ENCODE results near the gene RNU7-1.
"Not testable (repeated sequence)": the region's sequence is repeated elsewhere in the genome, so short reads cannot be mapped to it uniquely, and the experiment has no call there.

The RNU7-1 gene

GRCh38 chr12:6902448-6902847 is 41.2 kb upstream of the RNU7-1 start:
- Mint-ChIP-seq H3K9me3 (no peaks in the 10 kb centered on the region), H3K4me3 (no peak overlapping the region), H3K27ac (no peak overlapping the region), H3K36me3 (ENCODE audit: low read depth) (no peaks in the 10 kb centered on the region), H3K27me3 (ENCODE audit: low read depth, poor library complexity) (peaks cover under 1% of the 10 kb centered on the region), H3K4me1 (peaks cover 7% of the 10 kb centered on the region)
- TF ChIP-seq CTCF (IDR thresholded peaks at IDR 0.05): no peak
- no peak for DNase-seq

- Mint-ChIP-seq H3K4me1 (peaks cover 7% of the 10 kb centered on the region), H3K4me3 (no peak overlapping the region), H3K27ac (peak overlapping the region; percentile 66), H3K9me3 (no peaks in the 10 kb centered on the region), H3K36me3 (ENCODE audit: low read depth) (no peaks in the 10 kb centered on the region), H3K27me3 (ENCODE audit: low read depth, poor library complexity) (peaks cover 12% of the 10 kb centered on the region)
- no peak for DNase-seq
- TF ChIP-seq CTCF (IDR thresholded peaks at IDR 0.05): no peak
Measured at GRCh38 chr12:6903722-6904121, 39.9 kb upstream of the RNU7-1 start.

- peak within 1 kb of the TSS; percentile 66 for H3K27ac Mint-ChIP-seq
- H3K36me3 Mint-ChIP-seq (ENCODE audit: low read depth): no peaks in the 10 kb centered on the region
- H3K9me3 Mint-ChIP-seq: no peaks in the 10 kb centered on the region
- peaks cover 4% of the 10 kb centered on the region for H3K4me1 Mint-ChIP-seq
- H3K4me3 Mint-ChIP-seq: no peak within 1 kb of the TSS
- peak; percentile 98 for DNase-seq
- no peak for TF ChIP-seq CTCF (IDR thresholded peaks at IDR 0.05)
- H3K27me3 Mint-ChIP-seq (ENCODE audit: low read depth, poor library complexity): peaks cover 13% of the 10 kb centered on the region
Measured at GRCh38 chr12:6904280-6905276, 39.0 kb upstream of the RNU7-1 start, which contains the start of gene LRRC23. Gene LRRC23 (plus strand): TSS chr12:6904822. CDS start chr12:6905634, 812 bp downstream.

DNA sequence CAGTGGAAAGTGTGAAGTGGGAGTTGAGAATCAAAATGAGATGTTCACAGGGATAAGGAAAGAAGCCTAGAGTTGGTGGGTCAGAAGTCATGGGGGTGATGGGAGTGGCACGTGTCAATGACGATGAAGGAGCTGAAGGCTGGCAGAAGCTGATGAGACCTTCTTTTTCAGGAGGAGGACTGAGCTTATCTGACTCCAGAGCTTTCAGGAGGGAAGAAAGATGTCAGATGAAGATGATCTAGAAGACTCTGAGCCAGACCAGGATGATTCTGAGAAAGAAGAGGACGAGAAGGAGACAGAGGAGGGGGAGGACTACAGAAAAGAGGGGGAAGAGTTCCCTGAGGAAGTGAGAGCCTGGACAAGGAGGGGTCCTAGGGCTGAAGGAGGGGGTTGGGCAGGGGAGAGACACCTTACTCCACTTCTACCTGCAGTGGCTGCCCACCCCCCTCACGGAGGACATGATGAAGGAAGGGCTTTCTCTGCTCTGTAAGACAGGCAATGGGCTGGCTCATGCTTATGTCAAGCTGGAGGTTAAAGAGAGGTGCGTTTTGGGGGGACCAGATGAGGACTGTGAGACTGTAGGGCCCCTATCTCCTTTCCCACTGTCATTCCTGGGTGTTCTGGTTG is 38.1 kb upstream of the RNU7-1 start:
- TF ChIP-seq CTCF (IDR thresholded peaks at IDR 0.05): no peak
- H3K4me3 Mint-ChIP-seq: no peak overlapping the region
- H3K27me3 Mint-ChIP-seq (ENCODE audit: low read depth, poor library complexity): peaks cover 17% of the 10 kb centered on the region
- no peaks in the 10 kb centered on the region for H3K4me1 Mint-ChIP-seq
- no peaks in the 10 kb centered on the region for H3K36me3 Mint-ChIP-seq (ENCODE audit: low read depth)
- DNase-seq: no peak
- H3K9me3 Mint-ChIP-seq: no peaks in the 10 kb centered on the region
- H3K27ac Mint-ChIP-seq: no peak overlapping the region

GRCh38 chr12:6908141-6908540 is 35.5 kb upstream of the RNU7-1 start:
- H3K36me3 Mint-ChIP-seq (ENCODE audit: low read depth); H3K4me1 Mint-ChIP-seq; H3K27ac Mint-ChIP-seq; DNase-seq; H3K9me3 Mint-ChIP-seq; H3K4me3 Mint-ChIP-seq: not testable (repeated sequence)
- peaks cover 35% of the 10 kb centered on the region for H3K27me3 Mint-ChIP-seq (ENCODE audit: low read depth, poor library complexity)

GRCh38 chr12:6909421-6910145 is 34.0 kb upstream of the RNU7-1 start:
- Mint-ChIP-seq H3K4me3 (no peak overlapping the region), H3K27ac (no peak overlapping the region), H3K36me3 (ENCODE audit: low read depth) (no peaks in the 10 kb centered on the region), H3K9me3 (no peaks in the 10 kb centered on the region), H3K4me1 (peaks cover 17% of the 10 kb centered on the region), H3K27me3 (ENCODE audit: low read depth, poor library complexity) (peaks cover 37% of the 10 kb centered on the region)
- DNase-seq: no peak
- no peak for TF ChIP-seq CTCF (IDR thresholded peaks at IDR 0.05)
